Activated CD4-positive, alpha-beta T cell treated with anti-CD3 and anti-CD28 coated beads, Interleukin-2, amount 10 ng/mL, durations not matched to agents 7 days and 5 days (primary cell): Measurements from ENCODE around the gene BNIP2. TPM values are rescaled to one million over a fixed set of nuclear protein-coding genes. Genes with fewer than 3 reads are reported as not detected.
A peak's percentile ranks its signal among the peaks of the same experiment; 100 is the strongest.

Experiments
- CTCF ChIA-PET: fragments of 350-600 bp; sonication (Branson Sonifier 250); formaldehyde crosslinking; loops from one replicate; lab custom pipeline; 2021; ENCODE audit warnings: antibody characterized with exemption; lab: Charles Lee
- POLR2A ChIA-PET: fragments of 350-600 bp; sonication (Branson Sonifier 250); formaldehyde crosslinking; loops from one replicate; lab custom pipeline; 2021; ENCODE audit warnings: antibody characterized with exemption; lab: Charles Lee
- DNase-seq: peaks from one replicate; pipeline ENCODE4 v3.0.0-alpha.2; 2020
- H3K27ac Mint-ChIP-seq: one replicate; pipeline ENCODE4 v1.8.0; 2021; ENCODE audit warnings: mild to moderate bottlenecking, moderate library complexity, mixed read lengths
- H3K27me3 Mint-ChIP-seq: one replicate; pipeline ENCODE4 v1.8.0; 2021; ENCODE audit warnings: mixed read lengths
- H3K36me3 Mint-ChIP-seq: one replicate; pipeline ENCODE4 v1.8.0; 2021; ENCODE audit warnings: low read depth, mixed read lengths
- H3K4me1 Mint-ChIP-seq: one replicate; pipeline ENCODE4 v1.8.0; 2021; ENCODE audit warnings: mixed read lengths
- H3K4me3 Mint-ChIP-seq: one replicate; pipeline ENCODE4 v1.8.0; 2021; ENCODE audit warnings: mild to moderate bottlenecking, moderate library complexity, mixed read lengths
- H3K9me3 Mint-ChIP-seq: one replicate; pipeline ENCODE4 v1.8.0; 2021; ENCODE audit warnings: mixed read lengths
- total RNA-seq, 2 experiments: library from RNA; stranded (reverse); gene quantifications; one replicate each; pipeline ENCODE4 v1.2.3, GENCODE V29; 2021

BNIP2 gene, protein sequence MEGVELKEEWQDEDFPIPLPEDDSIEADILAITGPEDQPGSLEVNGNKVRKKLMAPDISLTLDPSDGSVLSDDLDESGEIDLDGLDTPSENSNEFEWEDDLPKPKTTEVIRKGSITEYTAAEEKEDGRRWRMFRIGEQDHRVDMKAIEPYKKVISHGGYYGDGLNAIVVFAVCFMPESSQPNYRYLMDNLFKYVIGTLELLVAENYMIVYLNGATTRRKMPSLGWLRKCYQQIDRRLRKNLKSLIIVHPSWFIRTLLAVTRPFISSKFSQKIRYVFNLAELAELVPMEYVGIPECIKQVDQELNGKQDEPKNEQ
- 10 to 100 TPM; 73.3 to 75.2 TPM for total RNA-seq

DNA sequence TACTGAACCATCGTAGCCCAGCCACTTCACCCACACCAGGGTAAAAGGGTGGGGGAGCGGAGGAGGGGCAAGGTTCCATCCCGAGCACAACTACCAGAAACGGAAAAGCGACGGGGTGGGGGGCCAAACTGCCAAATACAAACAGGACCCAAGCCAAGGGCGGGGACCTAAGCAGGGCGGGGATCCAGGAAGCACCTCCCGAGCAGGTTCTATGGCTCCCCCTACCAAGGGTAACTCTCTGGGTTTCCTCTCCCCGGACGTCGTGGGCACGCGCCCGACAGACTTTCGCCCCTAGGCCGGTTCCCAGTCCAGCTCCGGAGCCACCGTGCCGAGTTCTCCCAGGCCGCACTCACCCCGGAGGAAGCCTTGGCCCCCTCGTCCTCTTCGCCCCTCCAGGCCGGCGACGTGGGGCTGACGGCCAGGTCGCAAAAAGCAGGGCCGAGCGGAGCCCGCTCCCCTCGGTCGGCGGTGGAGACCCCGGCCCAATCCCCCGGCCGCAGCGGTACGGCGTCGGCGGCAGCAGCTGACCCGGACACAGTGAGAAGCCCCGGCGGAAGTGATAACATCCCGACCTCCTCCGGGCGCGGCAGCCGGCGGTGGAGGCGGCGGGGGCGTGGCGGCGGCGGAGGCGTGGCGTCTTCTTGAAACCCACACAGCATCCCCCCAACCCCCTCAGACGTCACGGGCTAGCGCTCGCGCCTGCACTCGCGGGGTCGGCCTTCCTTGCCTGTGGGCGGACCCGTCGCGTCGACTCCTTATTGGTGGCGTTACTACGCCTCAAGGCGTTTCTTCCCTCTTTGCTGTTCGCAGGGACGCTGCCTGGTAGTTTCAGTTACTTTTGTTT, at the start of gene BNIP2:
TSS of gene BNIP2 (minus strand) at position 539 of the 844 bp plus-strand sequence. CDS start 6,863 bp downstream, outside the sequence.
- no peaks in the 10 kb centered on the region for H3K27me3 Mint-ChIP-seq
- H3K27ac Mint-ChIP-seq, result peak within 1 kb of the TSS; percentile 99
- peak; percentile 100 for DNase-seq
- POLR2A ChIA-PET, result interaction anchor here (2.3 kb wide), 1 partner anchor 31 kb away, joined by 7 read pairs; the partner anchor contains the start of gene GTF2A2
- CTCF ChIA-PET, result no interaction called here
- peaks cover 46% of the 10 kb centered on the region for H3K4me1 Mint-ChIP-seq
- no peaks in the 10 kb centered on the region for H3K9me3 Mint-ChIP-seq
- peaks cover 26% of the 10 kb centered on the region for H3K36me3 Mint-ChIP-seq
- H3K4me3 Mint-ChIP-seq, result peak within 1 kb of the TSS; percentile 84

DNA sequence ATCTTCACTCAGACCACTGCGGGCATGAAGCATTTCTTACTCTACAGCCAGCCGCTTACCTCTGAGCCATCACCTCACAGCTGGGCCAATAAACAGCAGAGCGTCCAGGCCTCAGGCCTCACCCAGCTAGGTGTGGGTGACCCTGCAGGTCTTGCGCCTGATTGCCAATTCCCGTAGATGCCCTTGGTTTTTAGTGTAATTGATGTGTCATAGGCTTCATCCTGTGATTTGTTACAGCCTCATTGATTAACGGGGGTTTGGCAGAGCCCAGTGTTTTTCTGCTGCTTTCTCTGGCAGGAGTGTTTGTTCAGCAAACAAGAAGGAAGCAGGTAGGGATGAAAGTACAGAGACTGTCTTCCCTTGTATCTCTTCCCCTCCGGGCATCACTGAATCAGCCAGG, 49.6 kb upstream of the BNIP2 start:
- Mint-ChIP-seq H3K27me3 (peaks cover 3% of the 10 kb centered on the region), H3K4me1 (no peaks in the 10 kb centered on the region), H3K4me3 (no peak overlapping the region), H3K9me3 (no peaks in the 10 kb centered on the region), H3K36me3 (no peaks in the 10 kb centered on the region), H3K27ac (no peak overlapping the region)
- DNase-seq, result no peak
- POLR2A ChIA-PET, result no interaction called here
- CTCF ChIA-PET, result no interaction called here

DNA sequence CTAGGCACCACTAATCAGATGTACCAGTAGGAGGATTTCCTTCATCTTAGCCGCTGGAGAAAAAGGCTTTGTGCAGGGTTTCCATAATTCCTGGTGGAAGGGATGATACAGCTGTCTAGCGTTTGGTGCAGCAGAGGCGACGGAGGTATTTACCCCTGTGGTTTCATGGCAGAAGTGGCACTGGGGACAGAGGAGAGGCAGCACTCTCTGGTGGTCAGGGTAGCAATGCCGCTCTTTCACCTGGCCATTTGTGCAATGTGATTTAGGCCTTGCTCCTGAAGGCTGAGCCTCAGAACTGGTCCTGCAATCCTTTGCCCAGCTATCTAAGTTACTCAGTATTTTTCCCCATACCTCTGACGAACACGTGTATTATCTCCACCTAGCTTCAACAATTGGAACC, 47.1 kb upstream of the BNIP2 start:
- H3K27ac Mint-ChIP-seq, result no peak overlapping the region
- no peaks in the 10 kb centered on the region for H3K36me3 Mint-ChIP-seq
- CTCF ChIA-PET, result interaction anchor here (1.0 kb wide), 1 partner anchor 590 kb away, joined by 3 read pairs; no protein-coding TSS in a partner anchor
- no peak for DNase-seq
- H3K27me3 Mint-ChIP-seq, result peaks cover 14% of the 10 kb centered on the region
- POLR2A ChIA-PET, result interaction anchor here (0.5 to 0.6 kb wide), 2 partner anchors 18 to 418 kb away, joined by 3 read pairs; no protein-coding TSS in a partner anchor
- H3K4me3 Mint-ChIP-seq, result no peak overlapping the region
- no peaks in the 10 kb centered on the region for H3K4me1 Mint-ChIP-seq
- H3K9me3 Mint-ChIP-seq, result no peaks in the 10 kb centered on the region

DNA sequence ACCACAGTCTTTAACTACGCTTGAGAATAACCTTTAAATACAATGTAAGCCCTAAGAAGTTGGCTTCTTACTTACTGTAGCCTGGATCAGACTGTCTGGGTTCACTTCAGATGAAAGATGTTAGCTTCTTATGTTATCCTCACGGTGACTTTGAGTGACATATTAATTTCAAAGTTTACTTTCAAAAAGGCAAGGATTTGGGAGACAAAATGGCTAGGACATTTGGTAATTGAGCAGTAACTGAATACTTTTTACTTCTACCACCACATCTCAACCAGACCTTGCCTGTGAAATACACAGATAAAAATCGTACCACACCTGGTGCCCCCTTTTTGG, 36.0 kb upstream of the BNIP2 start:
- DNase-seq, result no peak
- no peak overlapping the region for H3K4me3 Mint-ChIP-seq
- ChIA-PET CTCF (interaction anchor here (0.7 to 1.7 kb wide), 2 partner anchors 12 to 301 kb away, joined by 3 to 7 read pairs; no protein-coding TSS in a partner anchor), POLR2A (no interaction called here)
- H3K4me1 Mint-ChIP-seq, result no peaks in the 10 kb centered on the region
- peaks cover 15% of the 10 kb centered on the region for H3K27me3 Mint-ChIP-seq
- no peak overlapping the region for H3K27ac Mint-ChIP-seq
- H3K36me3 Mint-ChIP-seq, result no peaks in the 10 kb centered on the region
- H3K9me3 Mint-ChIP-seq, result no peaks in the 10 kb centered on the region

DNA sequence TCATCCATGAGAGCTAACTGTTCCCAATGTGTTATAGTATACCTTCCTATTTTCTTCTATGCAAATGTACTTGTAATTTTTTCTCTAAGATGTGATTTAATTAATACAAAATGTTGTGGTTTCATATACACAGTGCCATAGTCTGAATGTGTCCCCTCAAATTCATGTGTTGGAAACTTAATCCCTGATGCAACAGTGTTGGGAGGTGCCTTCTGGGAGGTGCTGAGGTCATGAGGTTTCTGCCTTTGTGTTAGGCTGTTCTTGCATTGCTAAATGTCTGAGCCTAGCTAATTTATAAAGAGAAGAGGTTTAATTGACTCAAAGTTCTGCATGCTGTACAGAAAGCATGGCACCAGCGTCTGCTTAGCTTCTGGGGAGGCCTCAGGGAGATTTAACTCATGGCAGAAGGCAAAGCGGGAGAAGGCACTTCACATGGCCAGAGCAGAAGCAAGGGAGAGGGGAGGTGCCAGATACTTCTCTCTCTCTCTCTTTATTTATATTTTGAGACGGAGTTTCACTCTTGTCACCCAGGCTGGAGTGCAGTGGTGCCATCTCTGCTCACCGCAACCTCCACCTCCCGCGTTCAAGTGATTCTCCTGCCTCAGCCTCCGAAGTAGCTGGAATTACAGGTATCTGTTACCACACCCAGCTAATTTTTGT, 34.7 kb upstream of the BNIP2 start:
- Mint-ChIP-seq H3K27ac (no peak overlapping the region), H3K27me3 (peaks cover 4% of the 10 kb centered on the region), H3K4me3 (no peak overlapping the region), H3K9me3 (no peaks in the 10 kb centered on the region), H3K36me3 (no peaks in the 10 kb centered on the region), H3K4me1 (no peaks in the 10 kb centered on the region)
- CTCF ChIA-PET, result interaction anchor here (1.0 to 1.7 kb wide), 3 partner anchors 10 to 402 kb away, joined by 3 to 7 read pairs (median 3); no protein-coding TSS in a partner anchor
- no peak for DNase-seq
- POLR2A ChIA-PET, result no interaction called here

DNA sequence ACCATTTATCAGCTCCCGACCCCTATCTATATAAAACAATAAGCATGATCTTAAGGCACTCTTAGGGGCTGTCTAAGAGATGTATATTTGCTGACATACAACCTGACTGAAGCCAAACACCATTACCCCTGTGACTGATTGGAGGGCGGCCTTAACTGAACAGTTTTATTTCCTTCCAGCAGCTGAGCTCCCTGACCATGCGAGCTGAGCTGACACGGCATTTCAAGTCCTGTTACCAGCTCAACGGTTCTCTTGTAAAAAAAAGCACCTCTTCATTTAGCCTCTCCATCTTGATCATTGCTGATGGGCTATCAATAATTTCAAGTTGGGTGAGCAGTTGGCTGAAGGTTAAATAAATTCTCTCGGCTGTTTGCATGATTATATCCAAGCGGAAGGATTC, 33.4 kb upstream of the BNIP2 start:
- POLR2A ChIA-PET, result no interaction called here

DNA sequence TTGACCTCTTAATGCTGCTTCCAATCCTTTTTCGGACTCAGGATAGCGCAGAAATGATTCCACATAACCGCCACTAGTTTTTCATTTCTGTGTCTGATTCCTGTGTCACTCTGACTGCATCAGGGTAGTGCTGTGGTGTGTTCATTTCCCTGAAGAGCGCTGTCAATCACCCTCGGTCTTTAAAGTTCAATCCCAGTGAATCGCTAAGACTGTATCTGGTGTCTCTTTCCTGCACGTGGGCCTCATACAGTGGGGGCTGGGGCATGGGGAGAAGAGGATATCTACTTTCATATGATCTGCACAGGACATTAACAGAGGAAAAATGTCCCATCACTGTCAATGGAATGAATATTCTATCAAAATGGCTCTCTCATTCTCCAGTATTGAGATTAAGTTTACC, 32.9 kb upstream of the BNIP2 start:
- H3K27ac Mint-ChIP-seq, result no peak overlapping the region
- POLR2A ChIA-PET, result no interaction called here
- H3K36me3 Mint-ChIP-seq, result no peaks in the 10 kb centered on the region
- no peaks in the 10 kb centered on the region for H3K4me1 Mint-ChIP-seq
- H3K9me3 Mint-ChIP-seq, result no peaks in the 10 kb centered on the region
- no peaks in the 10 kb centered on the region for H3K27me3 Mint-ChIP-seq
- no peak overlapping the region for H3K4me3 Mint-ChIP-seq
- CTCF ChIA-PET, result interaction anchor here (1.0 kb wide), 1 partner anchor 11 kb away, joined by 3 read pairs; no protein-coding TSS in a partner anchor
- DNase-seq, result no peak

More for the DNA sequence above, 33.4 kb upstream of the BNIP2 start:
- CTCF ChIA-PET, result interaction anchor here (1.0 kb wide), 1 partner anchor 12 kb away, joined by 3 read pairs; no protein-coding TSS in a partner anchor
- H3K4me1 Mint-ChIP-seq, result no peaks in the 10 kb centered on the region
- H3K4me3 Mint-ChIP-seq, result no peak overlapping the region
- no peaks in the 10 kb centered on the region for H3K27me3 Mint-ChIP-seq
- H3K36me3 Mint-ChIP-seq, result no peaks in the 10 kb centered on the region
- DNase-seq, result no peak
- no peaks in the 10 kb centered on the region for H3K9me3 Mint-ChIP-seq
- H3K27ac Mint-ChIP-seq, result no peak overlapping the region

DNA sequence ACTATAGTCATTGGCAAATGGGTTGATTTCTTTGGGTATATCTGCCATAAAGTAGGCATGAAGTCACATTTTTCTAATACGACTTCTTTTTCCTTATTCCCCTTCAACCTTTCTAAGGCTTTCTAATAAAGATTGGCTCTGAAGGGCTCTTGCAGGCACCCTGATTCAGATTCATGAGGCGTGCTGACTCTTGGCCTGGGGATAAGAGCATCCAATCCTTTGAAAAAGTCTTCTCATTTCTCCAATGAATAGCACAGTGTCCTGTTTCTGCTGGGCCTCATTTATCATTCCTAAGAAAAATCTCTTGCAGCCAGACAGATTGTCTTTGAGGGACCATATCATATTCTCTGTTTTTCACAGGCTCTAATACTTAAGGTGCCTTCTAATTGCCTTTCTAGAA, 32.3 kb upstream of the BNIP2 start:
- no peak overlapping the region for H3K27ac Mint-ChIP-seq
- CTCF ChIA-PET, result interaction anchor here (1.1 kb wide), 1 partner anchor 605 kb away, joined by 3 read pairs; no protein-coding TSS in a partner anchor
- no peaks in the 10 kb centered on the region for H3K4me1 Mint-ChIP-seq
- H3K36me3 Mint-ChIP-seq, result no peaks in the 10 kb centered on the region
- H3K4me3 Mint-ChIP-seq, result no peak overlapping the region
- POLR2A ChIA-PET, result no interaction called here
- H3K9me3 Mint-ChIP-seq, result no peaks in the 10 kb centered on the region
- H3K27me3 Mint-ChIP-seq, result no peaks in the 10 kb centered on the region
- DNase-seq, result no peak

DNA sequence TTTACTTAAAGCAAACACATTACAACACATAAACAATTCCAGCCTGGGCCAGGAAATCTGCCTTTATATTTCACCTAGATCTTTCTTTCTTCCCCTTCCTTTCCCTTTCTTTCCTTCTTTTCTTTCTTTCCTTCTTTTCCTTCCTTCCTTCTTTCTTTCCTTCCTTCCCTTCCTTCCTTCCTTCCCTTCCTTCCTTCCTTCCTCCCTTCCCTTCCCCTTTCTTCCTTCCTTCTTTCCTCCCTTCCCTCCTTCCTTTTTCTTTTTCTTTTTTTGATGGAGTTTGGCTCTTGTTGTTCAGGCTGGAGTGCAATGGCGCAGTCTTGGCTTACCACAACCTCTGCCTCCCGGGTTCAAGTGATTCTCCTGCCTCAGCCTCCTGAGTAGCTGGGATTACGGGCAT, 24.1 kb upstream of the BNIP2 start:
- POLR2A ChIA-PET, result no interaction called here
- H3K9me3 Mint-ChIP-seq, result no peaks in the 10 kb centered on the region
- no peaks in the 10 kb centered on the region for H3K36me3 Mint-ChIP-seq
- H3K27ac Mint-ChIP-seq, result no peak overlapping the region
- H3K27me3 Mint-ChIP-seq, result peaks cover 2% of the 10 kb centered on the region
- H3K4me1 Mint-ChIP-seq, result no peaks in the 10 kb centered on the region
- no peak for DNase-seq
- H3K4me3 Mint-ChIP-seq, result no peak overlapping the region
- CTCF ChIA-PET, result interaction anchor here (1.4 to 2.3 kb wide), 2 partner anchors 11 to 22 kb away, joined by 3 to 7 read pairs; no protein-coding TSS in a partner anchor

DNA sequence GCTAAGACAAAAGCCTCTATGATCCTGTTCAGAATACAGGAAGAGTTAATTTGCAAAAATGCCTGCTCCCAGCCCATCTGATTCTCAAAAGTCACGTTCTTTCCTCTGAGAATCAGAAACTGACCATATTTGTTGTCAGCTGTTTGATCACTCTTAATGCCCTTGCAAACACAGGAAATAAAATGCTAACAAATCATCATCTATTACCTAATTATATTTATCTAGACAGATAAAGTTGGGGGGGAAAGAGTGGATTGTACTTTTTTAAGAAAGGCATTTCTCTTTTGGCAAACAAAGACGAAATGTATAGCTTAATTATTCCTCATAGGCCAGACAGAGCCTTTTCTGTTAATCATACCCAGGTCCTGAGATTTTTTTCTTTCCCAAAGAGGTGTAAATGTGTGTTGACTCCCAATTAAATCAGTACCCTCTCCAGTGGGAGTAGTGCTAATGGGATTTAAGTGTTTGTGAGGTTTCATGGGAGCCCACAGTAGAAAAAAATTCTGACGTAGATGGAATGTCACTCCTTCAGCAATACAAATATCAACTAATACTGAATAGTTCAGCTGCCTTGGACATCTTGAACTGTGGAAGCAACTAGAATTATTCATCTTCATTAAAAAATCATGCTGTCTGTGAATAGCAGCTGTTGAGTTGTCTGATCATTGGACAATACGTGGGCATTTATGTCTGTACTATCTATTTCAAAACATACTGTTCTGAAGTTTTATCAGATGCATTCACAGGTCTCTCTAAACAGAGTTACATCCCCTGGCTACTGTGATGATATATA, 22.5 kb upstream of the BNIP2 start:
- CTCF ChIA-PET, result interaction anchor here (0.6 to 1.3 kb wide), 2 partner anchors 11 to 442 kb away, joined by 3 read pairs; no protein-coding TSS in a partner anchor
- Mint-ChIP-seq H3K27ac (no peak overlapping the region), H3K27me3 (peaks cover 2% of the 10 kb centered on the region), H3K36me3 (no peaks in the 10 kb centered on the region), H3K4me1 (no peaks in the 10 kb centered on the region), H3K9me3 (no peaks in the 10 kb centered on the region), H3K4me3 (no peak overlapping the region)
- no peak for DNase-seq
- POLR2A ChIA-PET, result no interaction called here

DNA sequence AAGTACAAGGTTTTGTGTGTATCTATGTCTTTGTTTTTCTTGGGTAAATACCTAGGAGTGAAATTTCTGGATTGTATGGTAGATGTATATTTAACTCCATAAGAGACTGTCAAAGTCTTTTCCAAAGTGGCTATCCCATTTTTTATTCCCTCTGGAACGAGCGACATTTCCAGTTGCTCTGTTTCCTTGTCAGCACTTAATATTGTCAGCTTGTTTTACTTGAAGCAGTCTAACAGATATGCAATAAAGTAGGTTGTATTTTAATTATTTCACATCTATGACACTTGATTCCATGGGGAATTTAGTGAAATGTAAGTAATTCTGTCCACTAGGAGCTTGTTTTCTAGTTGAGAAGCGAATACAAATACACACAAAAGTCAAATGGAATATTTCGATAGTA, 18.5 kb upstream of the BNIP2 start:
- no peak for DNase-seq
- no peak overlapping the region for H3K27ac Mint-ChIP-seq
- no peaks in the 10 kb centered on the region for H3K36me3 Mint-ChIP-seq
- ChIA-PET CTCF (interaction anchor here (1.2 kb wide), 1 partner anchor 112 kb away, joined by 3 read pairs; no protein-coding TSS in a partner anchor), POLR2A (no interaction called here)
- H3K4me1 Mint-ChIP-seq, result no peaks in the 10 kb centered on the region
- no peaks in the 10 kb centered on the region for H3K9me3 Mint-ChIP-seq
- peaks cover 15% of the 10 kb centered on the region for H3K27me3 Mint-ChIP-seq
- no peak overlapping the region for H3K4me3 Mint-ChIP-seq
